Right renal pelvis (tissue), 4 donors: Measurements from ENCODE around the gene MAP2K5. TPM values are rescaled to one million over a fixed set of nuclear protein-coding genes. Genes with fewer than 3 reads are reported as not detected.

Source experiments
- DNase-seq, 4 donors: peaks; one replicate each; pipeline ENCODE4 v3.0.0-alpha.2; 2013; ENCODE audit warnings: low read depth in 4 of 4, low spot score in 3 of 4, missing footprints in 1 of 4
- polyA plus RNA-seq, 4 donors: library from polyadenylated mRNA; unstranded; fragments of 120-200 nt; gene quantifications; one replicate each; pipeline ENCODE4 v1.2.1, GENCODE V29; 2013; ENCODE audit not compliant: insufficient read length in 4 of 4

MAP2K5 gene
- polyA plus RNA-seq, 4 donors, result 19.0 to 23.9 (median 22.1) TPM

GRCh38 chr15:67819636-67820035 lies 277.1 kb downstream of the MAP2K5 start:
- no peak for DNase-seq

DNA sequence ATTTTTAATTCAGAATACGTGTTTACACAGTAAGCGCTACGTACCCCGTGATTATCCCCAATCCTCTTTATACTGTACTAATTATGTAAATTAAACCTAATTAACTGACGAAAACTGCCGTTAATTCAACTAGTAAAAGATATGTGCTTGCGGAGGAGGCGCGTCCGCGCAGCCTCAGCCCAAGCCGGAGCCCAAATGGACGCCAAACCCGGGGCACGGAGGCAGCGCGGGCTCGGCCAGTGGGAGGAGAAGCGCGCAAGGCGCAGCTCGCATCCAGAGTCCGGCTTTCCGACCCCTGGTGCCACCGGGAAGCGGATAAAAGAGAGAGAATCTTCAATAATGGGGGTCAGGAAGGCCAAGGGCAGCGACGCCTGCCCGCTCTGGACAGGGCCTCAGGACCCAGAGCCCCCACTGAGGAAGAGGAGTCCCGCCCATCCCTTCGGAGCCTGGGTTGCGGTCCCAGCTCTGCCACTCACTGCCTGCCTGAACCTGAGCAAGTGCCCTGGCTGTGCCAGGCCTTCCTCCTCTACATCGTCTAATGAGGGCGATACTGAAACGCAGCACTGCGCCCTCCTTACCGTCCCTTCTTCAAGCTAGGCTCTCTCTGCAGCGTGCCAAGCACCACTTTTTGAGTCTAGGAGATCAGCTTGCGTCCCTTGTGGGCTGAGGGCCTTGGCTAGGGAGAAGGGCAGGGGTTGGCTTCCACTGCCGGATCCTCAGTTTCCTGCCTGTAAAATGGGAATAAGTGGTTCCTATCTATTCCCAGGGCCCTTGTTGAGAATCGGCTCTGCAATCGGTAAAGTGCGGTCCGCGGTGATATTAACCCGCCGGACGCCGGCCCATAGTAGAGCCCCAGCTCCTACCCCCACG lies 277.9 kb downstream of the MAP2K5 start:
- no peak for DNase-seq

- DNase-seq, result no peak
Observed at GRCh38 chr15:67820992-67821783, 278.7 kb downstream of the MAP2K5 start.

DNA sequence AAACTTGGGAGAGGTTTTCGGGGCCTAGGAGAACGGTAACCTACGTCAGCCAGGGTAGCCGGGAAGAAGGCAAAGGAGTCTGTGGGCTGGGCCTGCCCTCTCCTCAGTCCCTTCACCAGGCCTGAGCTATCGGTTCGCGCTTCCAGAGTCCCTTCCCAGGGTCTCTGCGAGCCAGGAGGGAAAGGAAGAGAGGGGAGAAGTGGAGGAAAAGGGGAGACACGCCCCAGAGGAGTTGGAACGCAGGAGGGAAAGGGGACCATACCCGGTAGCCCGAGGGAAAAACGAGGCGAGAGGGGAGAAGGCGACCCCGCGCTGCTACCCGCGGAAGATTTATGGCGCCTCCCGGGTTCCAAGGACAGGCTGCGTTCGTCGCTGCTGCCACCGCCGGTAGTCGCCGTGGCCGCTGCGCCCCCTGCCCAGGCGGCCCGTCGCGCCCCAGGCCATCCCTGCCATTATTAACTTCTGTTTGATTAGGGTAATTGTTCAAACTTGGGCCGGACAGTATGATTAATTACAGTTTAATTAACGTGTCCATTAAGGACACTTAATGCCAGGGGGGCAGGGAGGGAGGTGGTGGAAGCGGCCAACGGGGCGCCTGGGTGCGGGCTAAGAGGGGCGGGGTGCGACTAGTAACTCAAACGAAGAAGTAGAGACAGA lies 279.4 kb downstream of the MAP2K5 start:
- no peak for DNase-seq

DNA sequence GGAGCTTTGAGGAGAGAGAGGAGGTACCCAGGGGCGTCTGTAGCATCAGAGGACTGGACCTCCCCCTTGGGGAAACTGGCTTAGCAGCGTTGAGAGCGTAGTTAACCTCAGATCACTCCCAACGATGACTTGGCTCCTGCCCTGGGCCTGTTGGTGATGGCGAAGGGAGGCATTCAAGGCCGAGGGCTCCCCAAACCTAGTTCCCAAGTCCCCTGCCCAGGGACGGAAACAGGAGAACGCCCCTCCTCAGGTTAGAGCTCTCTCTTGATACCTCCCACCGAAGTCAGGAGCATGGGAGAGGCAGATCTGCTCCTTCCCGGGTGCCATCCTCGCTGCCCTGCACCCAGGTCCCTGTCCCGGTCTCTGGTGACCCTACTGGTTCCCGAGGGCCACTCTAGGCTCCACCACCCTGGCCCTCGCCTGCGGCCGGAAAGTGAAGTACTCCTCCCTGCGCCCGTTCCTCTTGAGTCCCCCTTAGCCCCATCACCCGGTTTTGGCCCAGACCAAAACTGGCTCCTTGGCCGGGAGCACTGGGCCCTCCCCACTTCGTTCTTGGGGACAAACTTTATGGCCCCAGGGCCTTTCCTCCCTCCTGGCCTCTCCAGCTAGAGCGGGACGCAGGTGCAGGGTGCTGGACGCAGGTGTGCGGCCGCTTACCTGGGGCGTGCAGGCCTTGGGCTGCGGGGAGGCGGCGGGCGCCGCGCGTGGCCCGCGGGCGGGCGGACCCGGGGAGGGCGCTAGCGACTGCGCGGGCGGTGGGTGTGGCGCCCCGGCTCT lies 280.2 kb downstream of the MAP2K5 start:
- DNase-seq, result no peak

DNA sequence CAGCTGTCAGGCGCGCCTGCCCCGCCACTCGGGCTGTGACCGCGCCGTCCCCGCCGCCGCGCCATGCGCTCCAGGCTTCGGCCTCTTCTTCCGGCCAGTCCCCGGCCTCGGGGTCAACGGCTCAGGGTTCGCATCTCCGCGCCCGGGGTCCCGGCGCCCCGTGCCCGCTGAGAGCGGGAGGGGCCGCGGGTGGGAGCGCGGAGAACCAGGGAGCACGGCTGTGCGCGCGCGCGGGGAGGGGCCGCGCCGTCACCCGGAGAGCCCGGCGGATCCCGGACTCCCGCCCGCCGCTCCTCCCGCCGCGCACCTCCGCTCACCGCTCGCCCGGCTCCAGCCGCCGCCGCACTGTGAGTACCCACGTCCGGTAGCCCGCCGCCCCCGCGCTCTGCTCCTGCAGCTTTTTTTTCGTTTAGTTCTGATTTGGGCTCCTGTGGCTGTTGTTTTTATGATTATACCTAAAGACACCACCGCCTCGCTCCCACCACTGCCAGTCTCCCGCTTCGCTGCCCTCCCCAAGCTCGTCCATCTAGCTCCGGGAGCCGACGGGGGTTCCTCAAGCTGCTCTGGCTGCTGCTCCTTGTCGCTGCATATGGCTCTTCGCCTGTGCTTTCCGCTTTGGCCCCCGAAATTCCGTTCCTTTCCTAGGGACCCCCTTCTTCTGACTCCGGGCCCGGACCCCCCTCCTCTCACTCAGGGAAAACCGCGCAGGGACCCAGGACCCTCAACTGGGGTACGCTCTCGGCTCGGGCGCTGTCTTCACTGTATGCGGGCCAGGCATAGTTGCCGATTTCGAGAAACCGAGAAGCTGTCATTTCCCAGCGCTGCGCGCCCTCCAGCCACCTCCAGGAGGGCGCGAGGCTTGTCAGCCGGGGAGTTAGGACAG lies 281.1 kb downstream of the MAP2K5 start:
- DNase-seq, result no peak

DNA sequence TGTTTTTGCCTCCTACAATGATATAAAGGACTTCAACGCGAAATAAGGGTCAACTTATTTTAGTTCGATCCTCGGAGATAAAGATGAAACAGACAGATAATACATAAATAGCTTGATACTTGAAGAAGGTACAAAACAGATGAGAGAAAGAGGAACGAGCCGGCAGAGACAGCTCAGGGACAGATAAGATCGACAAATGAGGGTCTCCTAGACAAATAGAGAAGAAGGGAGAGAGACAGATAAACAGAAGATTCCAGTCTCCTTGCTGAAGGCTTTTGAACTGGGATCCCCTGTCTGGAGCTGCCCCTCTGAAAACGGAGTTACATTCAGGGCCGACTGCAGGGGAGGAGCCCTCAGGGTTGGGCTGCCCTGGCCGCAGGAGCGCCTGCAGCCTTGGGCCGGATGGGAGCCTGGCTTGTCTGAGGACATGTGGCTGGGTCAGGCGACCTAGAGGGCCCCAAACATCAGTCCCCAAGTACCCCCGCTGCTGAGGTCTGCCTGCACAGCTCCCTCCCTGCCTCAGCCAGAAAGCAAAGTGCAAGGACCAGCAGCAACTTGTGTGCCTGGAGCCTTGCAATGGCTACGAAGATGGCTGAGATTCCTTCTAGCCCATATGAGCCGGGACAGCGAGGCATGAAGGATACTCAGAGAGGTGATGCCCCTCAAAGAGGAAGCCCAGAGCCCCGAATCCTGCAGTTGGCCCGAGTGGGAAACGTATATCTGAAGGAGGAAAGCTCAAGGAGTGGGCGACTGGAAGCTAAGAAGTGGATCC lies 281.9 kb downstream of the MAP2K5 start:
- no peak for DNase-seq

DNA sequence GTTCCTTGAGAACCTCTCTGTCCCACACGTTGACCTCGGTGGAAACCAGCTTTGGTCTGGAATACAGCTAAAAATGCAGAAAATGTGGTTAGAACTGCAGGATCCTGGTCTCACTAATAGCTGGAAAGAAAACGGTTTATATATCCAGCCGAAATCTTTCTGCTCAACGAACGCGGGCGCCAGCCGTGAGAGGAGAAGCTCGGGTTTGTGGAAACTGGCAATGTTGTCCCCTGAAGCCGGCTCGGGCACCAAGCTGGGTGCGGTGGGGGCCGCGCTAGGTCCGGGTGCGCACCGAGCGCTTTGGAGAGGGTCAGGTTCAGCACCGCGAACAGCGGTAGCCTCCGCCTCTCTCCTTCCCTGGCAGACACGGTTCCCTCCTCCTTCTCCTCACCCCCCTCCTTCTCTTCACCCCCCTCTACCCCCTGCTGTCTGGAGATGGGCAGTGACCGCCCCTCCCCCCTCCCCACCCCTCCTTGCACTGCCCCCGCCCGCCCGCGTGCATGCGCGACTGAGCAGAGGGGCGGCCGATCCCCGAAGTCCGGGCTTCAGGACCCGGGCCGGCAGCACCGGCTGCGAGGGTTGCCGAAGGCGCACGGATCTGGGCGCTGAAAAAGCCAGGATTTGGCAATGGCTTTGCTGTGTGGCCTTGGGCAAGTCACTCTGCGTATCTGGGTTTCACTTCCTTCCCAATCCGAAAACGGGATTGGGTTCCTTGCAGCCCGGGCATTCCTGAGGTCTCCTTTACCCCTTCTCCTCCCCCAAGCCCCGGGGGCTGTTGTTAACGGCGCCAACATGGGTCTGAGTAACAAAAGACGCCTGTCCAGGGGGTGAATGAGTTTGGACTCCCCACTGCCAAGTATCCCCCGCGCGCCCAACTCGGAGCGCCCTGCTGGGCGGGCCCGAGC lies 282.7 kb downstream of the MAP2K5 start, which contains the start of gene SKOR1:
SKOR1 (plus strand) TSS at position 534 of the 905 bp plus-strand sequence; CDS start at position 628, 94 bp downstream.
- DNase-seq, result no peak

- DNase-seq, result no peak
Observed at GRCh38 chr15:67825881-67826716, 283.6 kb downstream of the MAP2K5 start.

GRCh38 chr15:67826717-67827561 lies 284.4 kb downstream of the MAP2K5 start:
- DNase-seq, result no peak

DNA sequence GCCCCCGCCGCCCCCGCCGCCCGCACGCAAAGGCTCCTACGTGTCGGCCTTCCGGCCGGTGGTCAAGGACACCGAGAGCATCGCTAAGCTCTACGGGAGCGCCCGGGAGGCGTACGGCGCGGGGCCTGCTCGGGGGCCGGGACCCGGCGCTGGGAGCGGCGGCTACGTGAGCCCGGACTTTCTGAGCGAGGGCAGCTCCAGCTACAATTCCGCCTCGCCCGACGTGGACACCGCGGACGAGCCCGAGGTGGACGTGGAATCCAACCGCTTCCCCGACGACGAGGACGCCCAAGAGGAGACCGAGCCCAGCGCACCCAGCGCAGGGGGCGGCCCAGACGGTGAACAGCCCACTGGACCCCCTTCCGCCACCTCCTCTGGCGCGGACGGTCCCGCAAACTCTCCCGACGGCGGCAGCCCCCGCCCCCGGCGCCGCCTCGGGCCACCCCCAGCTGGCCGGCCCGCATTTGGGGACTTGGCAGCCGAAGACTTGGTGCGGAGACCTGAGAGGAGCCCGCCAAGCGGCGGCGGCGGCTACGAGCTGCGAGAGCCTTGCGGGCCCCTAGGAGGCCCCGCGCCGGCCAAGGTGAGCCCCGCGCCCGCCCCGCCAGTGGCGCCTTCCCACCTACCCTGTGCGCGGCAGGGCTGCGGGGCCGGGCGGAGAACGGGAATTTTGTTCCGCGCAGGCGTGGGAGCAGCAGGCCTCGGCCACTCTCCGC lies 285.2 kb downstream of the MAP2K5 start:
- no peak for DNase-seq

GRCh38 chr15:67828278-67828968 lies 285.9 kb downstream of the MAP2K5 start:
- no peak for DNase-seq

GRCh38 chr15:67828969-67829646 lies 286.6 kb downstream of the MAP2K5 start:
- DNase-seq, result no peak
